Astrocyte of the cerebellum (primary cell): ENCODE results near the gene TMEM221.

Source experiments
- DNase-seq: peaks from one replicate; pipeline ENCODE4 v3.0.0-alpha.2; 2011; ENCODE audit warnings: low read depth
- H3K4me3 ChIP-seq: 2 replicates; pipeline ENCODE4 v1.5.1; 2011; ENCODE audit warnings: mild to moderate bottlenecking, low read depth, low read length, moderate library complexity
- CTCF ChIP-seq: IDR thresholded peaks from 2 replicates; pipeline ENCODE4 v1.5.1; 2012; ENCODE audit warnings: low read length, low read depth, moderate library complexity, mild to moderate bottlenecking; ENCODE audit errors: missing control alignments
- in situ Hi-C: cut with HindIII; loops from 2 replicates; pipeline ENCODE4 v1.10.0; 2017; ENCODE audit warnings: low sequenced_read_pairs

Gene TMEM221

GRCh38 chr19:17455308-17456123, 7.0 kb upstream of the TMEM221 start:
- DNase-seq: no peak
- in situ Hi-C loops: no loop called here
- TF ChIP-seq CTCF: no peak
- H3K4me3 ChIP-seq: no peak overlapping the region

GRCh38 chr19:17454576-17455071, 6.2 kb upstream of the TMEM221 start:
- in situ Hi-C loops: no loop called here
- no peak for DNase-seq
- no peak for TF ChIP-seq CTCF

GRCh38 chr19:17451820-17452219, 3.4 kb upstream of the TMEM221 start:
- in situ Hi-C loops: no loop called here
- no peak for DNase-seq
- no peak overlapping the region for H3K4me3 ChIP-seq
- no peak for TF ChIP-seq CTCF

More at GRCh38 chr19:17454576-17455071, 6.2 kb upstream of the TMEM221 start:
- H3K4me3 ChIP-seq: no peak overlapping the region

- DNase-seq: no peak
- in situ Hi-C loops: no loop called here
These were observed 2.0 kb upstream of the TMEM221 start for GRCh38 chr19:17450264-17451075.

GRCh38 chr19:17447704-17448130, 751 bp downstream of the TMEM221 start:
- H3K4me3 ChIP-seq: peak overlapping the region; percentile 16
- DNase-seq: no peak
- TF ChIP-seq CTCF: no peak
- in situ Hi-C loops: no loop called here

More at GRCh38 chr19:17450264-17451075, 2.0 kb upstream of the TMEM221 start:
- TF ChIP-seq CTCF: no peak
- no peak overlapping the region for H3K4me3 ChIP-seq

- H3K4me3 ChIP-seq: no peak overlapping the region
- DNase-seq: no peak
- TF ChIP-seq CTCF: no peak
- in situ Hi-C loops: no loop called here
These were observed 2.8 kb downstream of the TMEM221 start for GRCh38 chr19:17445526-17446165.
